T-cell (primary cell): ENCODE measurements around the gene PFN4. TPM values are rescaled to one million over a fixed set of nuclear protein-coding genes. Genes with fewer than 3 reads are reported as not detected.
A peak's percentile ranks its signal among the peaks of the same experiment; 100 is the strongest.

Source experiments
- ATAC-seq, 4 experiments: fragments of 200-7000 bp in 3 of 4; fragments of 150-1000 bp in 1 of 4; cut with Tn5 transposase; replicated peaks in 1 of 4; 1 replicate in 3 of 4; 2 replicates in 1 of 4; pipeline ENCODE4 v1.10.0; 2021; ENCODE audit warnings: moderate library complexity in 3 of 4, mild to moderate bottlenecking in 2 of 4, moderate number of reproducible peaks in 1 of 4
- CTCF ChIA-PET, 2 donors: fragments of 300-600 bp; sonication (Branson Sonifier 250); formaldehyde crosslinking; loops; one replicate each; lab custom pipeline; 2022; ENCODE audit warnings: antibody characterized with exemption in 2 of 2; lab: Charles Lee
- POLR2A ChIA-PET, 2 donors: fragments of 300-600 bp; sonication (Branson Sonifier 250); formaldehyde crosslinking; loops; one replicate each; lab custom pipeline; 2022; ENCODE audit warnings: antibody characterized with exemption in 2 of 2; lab: Charles Lee
- DNase-seq, 35 experiments: peaks; one replicate each; pipeline versions ENCODE4 v3.0.0 to v3.0.0-alpha.2; 2013 to 2023
- H3K27ac ChIP-seq: one replicate; pipeline ENCODE4 v1.5.1; 2013; ENCODE audit warnings: low read length
- H3K27me3 ChIP-seq, 2 experiments: replicated peaks in 1 of 2; 1 replicate in 1 of 2; 2 replicates in 1 of 2; pipeline versions ENCODE4 v1.6.1 to v1.7.0; 2013; ENCODE audit warnings: low read length in 1 of 2, mixed read lengths in 1 of 2; ENCODE audit not compliant: control insufficient read depth in 2 of 2, insufficient read depth in 2 of 2; ENCODE audit errors: extremely low read depth in 1 of 2
- H3K36me3 ChIP-seq, 2 donors: 1 replicate in 1 of 2; 2 replicates in 1 of 2; pipeline versions ENCODE4 v1.6.1 to v1.7.0; 2013; ENCODE audit warnings: low read length in 1 of 2; ENCODE audit not compliant: control insufficient read depth in 2 of 2, insufficient read depth in 1 of 2; ENCODE audit errors: extremely low read depth in 1 of 2
- H3K4me1 ChIP-seq, 2 experiments: 1 replicate in 1 of 2; 2 replicates in 1 of 2; pipeline versions ENCODE4 v1.6.1 to v1.7.0; 2013; ENCODE audit warnings: low read length in 2 of 2, mixed read lengths in 1 of 2; ENCODE audit not compliant: insufficient read depth in 2 of 2, control insufficient read depth in 1 of 2; ENCODE audit errors: extremely low read depth in 1 of 2
- H3K4me3 ChIP-seq, 2 donors: 1 replicate in 1 of 2; 2 replicates in 1 of 2; pipeline versions ENCODE4 v1.5.1 to v1.7.0; 2013; ENCODE audit warnings: mild to moderate bottlenecking in 2 of 2, low read length in 1 of 2, moderate library complexity in 1 of 2; ENCODE audit not compliant: control insufficient read depth in 1 of 2; ENCODE audit errors: extremely low read depth in 1 of 2
- H3K9me3 ChIP-seq: 2 replicates; pipeline ENCODE4 v1.7.0; 2013
- H3K27ac Mint-ChIP-seq, 2 donors: one replicate each; pipeline ENCODE4 v1.8.0; 2020 to 2021; ENCODE audit warnings: mild to moderate bottlenecking in 2 of 2, mixed read lengths in 2 of 2
- H3K27me3 Mint-ChIP-seq, 2 donors: one replicate each; pipeline ENCODE4 v1.8.0; 2021 to 2022; ENCODE audit warnings: mixed read lengths in 2 of 2
- H3K36me3 Mint-ChIP-seq: one replicate; pipeline ENCODE4 v1.8.0; 2021; ENCODE audit warnings: mixed read lengths
- H3K4me1 Mint-ChIP-seq, 3 donors: one replicate each; pipeline ENCODE4 v1.8.0; 2020 to 2022; ENCODE audit warnings: mixed read lengths in 3 of 3, mild to moderate bottlenecking in 1 of 3
- H3K4me3 Mint-ChIP-seq, 3 donors: one replicate each; pipeline ENCODE4 v1.8.0; 2020 to 2022; ENCODE audit warnings: mild to moderate bottlenecking in 3 of 3, mixed read lengths in 3 of 3, moderate library complexity in 3 of 3
- H3K9me3 Mint-ChIP-seq, 3 donors: one replicate each; pipeline ENCODE4 v1.8.0; 2020 to 2022; ENCODE audit warnings: mixed read lengths in 3 of 3
- WGBS: methylation state at CpG from one replicate; pipeline ENCODE4 v1.1.5; 2013; ENCODE audit warnings: missing lambda C conversion rate; ENCODE audit not compliant: insufficient coverage; 5-methylcytosine and 5-hydroxymethylcytosine counted together
- total RNA-seq, 35 experiments: library from RNA in 6 of 35; stranded (reverse) in 6 of 35; fragments of 120-200 nt in 1 of 35; gene quantifications; one replicate each; pipeline versions ENCODE4 v1.2.1 to v1.2.4 and lab custom pipeline; 2013 to 2026

The PFN4 gene
- total RNA-seq: under 1 TPM in 2 of 5 donors, not detected in 3; 0.28 to 0.49 TPM
- total RNA-seq (2013): not detected
- total RNA-seq (lab: John Stamatoyannopoulos, UW): 0 to 0.52 (median 0.20) reads per million in 29 experiments

GRCh38 chr2:24123195-24123921 is at the start of gene PFN4, which contains the start of gene FAM228B:
TSS of gene PFN4 (minus strand) at chr2:24123334. CDS start at chr2:24122535, 799 bp downstream.
TSS of gene FAM228B (plus strand) at chr2:24123469. CDS start at chr2:24124362, 893 bp downstream.
- ATAC-seq: peak; percentile 84 to 92 (median 90)
- Mint-ChIP-seq H3K36me3 (peaks cover 3% of the 10 kb centered on the region), H3K27me3 (no peaks in the 10 kb centered on the region), H3K4me1 (peaks cover 11 to 15% (median 14%) of the 10 kb centered on the region in 3 donors), H3K27ac (peak within 1 kb of the TSS; percentile 63 to 77), H3K4me3 (peak within 1 kb of the TSS; percentile 80 to 87 (median 82)), H3K9me3 (no peaks in the 10 kb centered on the region)
- Histone ChIP-seq H3K27ac (peak within 1 kb of the TSS; percentile 22), H3K9me3 (no peaks in the 10 kb centered on the region), H3K4me3 (peak within 1 kb of the TSS; percentile 56 to 64), H3K27me3 (peaks cover 0 to 3% of the 10 kb centered on the region in 2 experiments), H3K4me1 (peaks cover 4 to 9% of the 10 kb centered on the region in 2 experiments), H3K36me3 (no peaks in the 10 kb centered on the region)
- ChIA-PET POLR2A (interaction anchor here in 1 of 2 donors (0.7 kb wide), 1 partner anchor 889 kb away, joined by 4 read pairs; no protein-coding TSS in a partner anchor), CTCF (interaction anchor here in 1 of 2 donors (1.0 to 2.2 kb wide), 2 partner anchors 39 to 47 kb away, joined by 4 to 7 read pairs; partner anchors contain the start of genes SF3B6 and TP53I3)
- 0% methylated on average over 101 of the region's 103 CpGs for WGBS
- peak; percentile 6 to 70 (median 37) for DNase-seq

GRCh38 chr2:24169023-24169422 is 45.9 kb upstream of the PFN4 start:
- Histone ChIP-seq H3K4me3 (no peak overlapping the region), H3K36me3 (no peaks in the 10 kb centered on the region), H3K4me1 (no peaks in the 10 kb centered on the region), H3K27ac (no peak overlapping the region), H3K27me3 (peaks cover 0 to 3% of the 10 kb centered on the region in 2 experiments), H3K9me3 (no peaks in the 10 kb centered on the region)
- CTCF ChIA-PET: no interaction called here
- peaks cover 12% of the 10 kb centered on the region for H3K36me3 Mint-ChIP-seq
- peaks cover 0 to 2% (median 0%) of the 10 kb centered on the region in 3 donors for H3K9me3 Mint-ChIP-seq
- POLR2A ChIA-PET: no interaction called here
- ATAC-seq: no peak
- 91% methylated on average over 2 of the region's 5 CpGs for WGBS
- no peak for DNase-seq
- H3K4me3 Mint-ChIP-seq: no peak overlapping the region
- H3K27ac Mint-ChIP-seq: no peak overlapping the region
- peaks cover 0 to 10% of the 10 kb centered on the region in 2 donors for H3K27me3 Mint-ChIP-seq
- H3K4me1 Mint-ChIP-seq: no peaks in the 10 kb centered on the region

GRCh38 chr2:24164416-24164973 is 41.4 kb upstream of the PFN4 start:
- Histone ChIP-seq H3K27ac (no peak overlapping the region), H3K27me3 (no peaks in the 10 kb centered on the region), H3K4me1 (no peaks in the 10 kb centered on the region), H3K9me3 (no peaks in the 10 kb centered on the region), H3K4me3 (no peak overlapping the region), H3K36me3 (no peaks in the 10 kb centered on the region)
- CTCF ChIA-PET: interaction anchor here in 1 of 2 donors (1.1 kb wide), 1 partner anchor 340 kb away, joined by 4 read pairs; no protein-coding TSS in a partner anchor
- WGBS: 100% methylated on average over 3 of the region's 8 CpGs
- peak in 29 of 35 experiments; percentile 1 to 43 (median 23) for DNase-seq
- Mint-ChIP-seq H3K27me3 (no peaks in the 10 kb centered on the region), H3K9me3 (peaks cover 0 to 4% (median 0%) of the 10 kb centered on the region in 3 donors), H3K4me3 (no peak overlapping the region), H3K36me3 (peaks cover 28% of the 10 kb centered on the region), H3K4me1 (no peaks in the 10 kb centered on the region), H3K27ac (no peak overlapping the region)
- ATAC-seq: peak in 2 of 4 experiments; percentile 17 to 43
- POLR2A ChIA-PET: no interaction called here

GRCh38 chr2:24163601-24164000 is 40.5 kb upstream of the PFN4 start:
- H3K36me3 Mint-ChIP-seq: peaks cover 26% of the 10 kb centered on the region
- Histone ChIP-seq H3K27ac (no peak overlapping the region), H3K36me3 (no peaks in the 10 kb centered on the region), H3K4me3 (no peak overlapping the region), H3K4me1 (no peaks in the 10 kb centered on the region), H3K27me3 (no peaks in the 10 kb centered on the region), H3K9me3 (no peaks in the 10 kb centered on the region)
- H3K4me1 Mint-ChIP-seq: no peaks in the 10 kb centered on the region
- ATAC-seq (no peak), DNase-seq (no peak)
- WGBS: no CpG with 5 or more reads among the region's 2 CpGs
- CTCF ChIA-PET: interaction anchor here in 1 of 2 donors (0.8 to 1.1 kb wide), 2 partner anchors 184 to 339 kb away, joined by 3 to 4 read pairs; no protein-coding TSS in a partner anchor
- H3K27me3 Mint-ChIP-seq: no peaks in the 10 kb centered on the region
- no peak overlapping the region for H3K27ac Mint-ChIP-seq
- peaks cover 0 to 4% (median 0%) of the 10 kb centered on the region in 3 donors for H3K9me3 Mint-ChIP-seq
- no peak overlapping the region for H3K4me3 Mint-ChIP-seq
- POLR2A ChIA-PET: no interaction called here

GRCh38 chr2:24163186-24163585 is 40.1 kb upstream of the PFN4 start:
- Histone ChIP-seq H3K27me3 (no peaks in the 10 kb centered on the region), H3K4me3 (no peak overlapping the region), H3K4me1 (no peaks in the 10 kb centered on the region), H3K36me3 (no peaks in the 10 kb centered on the region), H3K27ac (no peak overlapping the region), H3K9me3 (no peaks in the 10 kb centered on the region)
- Mint-ChIP-seq H3K27me3 (no peaks in the 10 kb centered on the region), H3K4me3 (no peak overlapping the region), H3K36me3 (peaks cover 26% of the 10 kb centered on the region), H3K4me1 (no peaks in the 10 kb centered on the region), H3K9me3 (peaks cover 0 to 4% (median 0%) of the 10 kb centered on the region in 3 donors), H3K27ac (no peak overlapping the region)
- DNase-seq: no peak
- no peak for ATAC-seq
- POLR2A ChIA-PET: no interaction called here
- CTCF ChIA-PET: interaction anchor here in 1 of 2 donors (0.8 to 0.9 kb wide), 2 partner anchors 184 to 339 kb away, joined by 3 to 5 read pairs; no protein-coding TSS in a partner anchor
- WGBS: 44% methylated on average over 1 of the region's 3 CpGs

GRCh38 chr2:24162494-24162893 is 39.4 kb upstream of the PFN4 start:
- no peaks in the 10 kb centered on the region for H3K4me1 Mint-ChIP-seq
- Histone ChIP-seq H3K36me3 (no peaks in the 10 kb centered on the region), H3K27me3 (no peaks in the 10 kb centered on the region), H3K4me3 (no peak overlapping the region), H3K4me1 (no peaks in the 10 kb centered on the region), H3K27ac (no peak overlapping the region), H3K9me3 (no peaks in the 10 kb centered on the region)
- ChIA-PET CTCF (interaction anchor here in 1 of 2 donors (0.8 to 0.9 kb wide), 2 partner anchors 183 to 338 kb away, joined by 3 to 5 read pairs; no protein-coding TSS in a partner anchor), POLR2A (no interaction called here)
- peaks cover 0 to 4% (median 0%) of the 10 kb centered on the region in 3 donors for H3K9me3 Mint-ChIP-seq
- H3K27me3 Mint-ChIP-seq: no peaks in the 10 kb centered on the region
- no peak overlapping the region for H3K4me3 Mint-ChIP-seq
- peaks cover 25% of the 10 kb centered on the region for H3K36me3 Mint-ChIP-seq
- DNase-seq (no peak), ATAC-seq (no peak)
- no peak overlapping the region for H3K27ac Mint-ChIP-seq
- no CpG with 5 or more reads among the region's 1 CpG for WGBS
